HG02938 (cell line): ENCODE data around the gene PPIP5K2.
A peak's percentile ranks its signal among the peaks of the same experiment; 100 is the strongest.

ENCODE experiments used
- ATAC-seq: cut with Tn5 transposase; IDR thresholded peaks from one replicate; pipeline ENCODE4 v1.9.1; 2021; ENCODE audit warnings: mild to moderate bottlenecking, moderate library complexity; ENCODE audit not compliant: unreplicated experiment

The PPIP5K2 gene

DNA sequence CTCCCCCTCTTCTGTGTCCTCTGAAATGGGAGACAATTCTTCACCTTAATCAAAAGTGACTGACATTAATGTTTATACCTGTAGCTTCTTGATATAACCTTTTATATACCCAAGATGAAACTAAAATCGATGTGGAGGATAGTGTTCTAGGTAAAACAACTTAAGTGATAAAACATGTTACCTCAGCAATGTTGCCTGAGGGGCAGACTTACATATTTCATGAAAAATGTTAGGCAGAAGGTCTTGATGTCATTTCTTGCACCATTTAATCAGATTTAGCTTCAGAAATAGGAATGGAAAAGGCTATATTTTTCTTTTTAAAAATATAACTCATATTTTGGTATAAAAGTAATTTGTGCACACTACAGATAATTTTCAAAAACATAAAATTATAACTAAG lies 115.8 kb downstream of the PPIP5K2 start:
- ATAC-seq, result no peak

DNA sequence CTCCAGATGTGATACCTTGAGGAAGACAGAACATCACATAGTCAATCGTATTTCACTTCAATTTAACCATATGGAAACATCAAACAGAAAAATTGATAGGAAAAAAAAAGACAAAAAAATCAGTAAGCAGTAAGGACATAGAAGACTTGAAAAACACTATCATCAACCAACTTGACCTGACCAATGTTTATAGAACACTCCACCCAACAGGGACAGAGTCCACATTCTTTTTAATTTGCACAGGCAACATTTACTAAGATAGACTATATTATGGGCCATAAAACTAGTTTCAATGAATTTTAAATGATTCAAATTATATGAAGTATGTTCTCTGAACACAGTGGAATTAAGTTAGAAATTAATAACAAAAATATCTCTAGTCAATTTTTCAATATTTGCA lies 117.7 kb downstream of the PPIP5K2 start:
- no peak for ATAC-seq

DNA sequence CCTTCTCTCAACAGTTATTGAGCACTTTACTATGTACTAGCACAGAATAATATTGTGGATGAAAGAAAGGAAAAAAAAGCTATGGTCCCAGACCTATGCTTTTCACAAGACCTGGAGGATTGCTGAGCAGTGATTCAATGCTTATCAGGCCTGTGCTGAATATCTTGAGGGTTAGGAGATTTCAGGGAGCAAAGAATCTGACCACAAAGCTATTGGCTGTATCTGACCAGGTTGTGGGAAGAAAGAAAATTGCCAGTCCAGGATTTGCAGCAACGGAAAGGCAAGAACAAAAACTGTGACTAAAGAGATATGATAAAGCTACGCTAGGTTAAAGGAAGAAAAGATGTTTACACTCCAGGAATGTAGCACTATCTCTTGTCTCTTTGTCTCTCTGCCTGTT lies 123.6 kb downstream of the PPIP5K2 start:
- no peak for ATAC-seq

DNA sequence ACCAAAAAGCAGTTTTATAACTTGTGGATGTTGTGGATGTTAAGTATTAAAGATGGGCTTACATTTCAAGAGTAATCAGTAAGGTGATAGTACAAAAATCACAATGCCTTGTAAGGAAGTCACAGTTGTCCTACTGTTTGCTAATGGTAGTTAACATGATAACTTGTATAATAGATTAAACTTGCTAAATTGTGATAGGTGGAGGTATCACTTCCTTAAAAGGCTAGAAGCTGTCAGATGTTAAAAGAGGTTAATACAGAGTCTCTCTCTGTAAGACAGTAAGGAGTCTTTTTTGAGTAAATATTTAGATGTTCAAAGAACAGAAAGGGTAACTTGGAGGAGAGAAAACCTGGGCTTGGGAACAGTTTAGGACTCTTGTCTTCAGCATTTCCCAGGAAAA lies 124.3 kb downstream of the PPIP5K2 start:
- peak; percentile 70 for ATAC-seq

DNA sequence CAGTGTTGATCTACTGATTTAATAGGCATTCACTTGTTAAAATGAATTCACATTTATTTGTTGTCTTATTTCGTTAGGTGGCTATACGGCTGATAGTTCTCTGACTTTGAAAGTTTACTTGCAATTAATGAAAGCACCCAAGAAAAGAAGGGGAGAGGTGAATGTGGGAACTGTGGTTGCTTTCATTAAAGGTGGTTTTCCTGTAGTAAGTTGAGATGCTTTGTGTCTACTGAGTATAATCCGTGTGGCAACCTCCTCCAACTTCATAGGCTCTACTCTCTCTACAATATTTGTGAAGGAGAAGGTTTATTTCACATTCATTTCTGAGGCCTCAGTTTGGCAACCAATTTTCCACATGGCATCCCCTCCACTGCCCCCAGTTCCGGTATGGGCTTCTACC lies 125.7 kb downstream of the PPIP5K2 start:
- ATAC-seq, result no peak

DNA sequence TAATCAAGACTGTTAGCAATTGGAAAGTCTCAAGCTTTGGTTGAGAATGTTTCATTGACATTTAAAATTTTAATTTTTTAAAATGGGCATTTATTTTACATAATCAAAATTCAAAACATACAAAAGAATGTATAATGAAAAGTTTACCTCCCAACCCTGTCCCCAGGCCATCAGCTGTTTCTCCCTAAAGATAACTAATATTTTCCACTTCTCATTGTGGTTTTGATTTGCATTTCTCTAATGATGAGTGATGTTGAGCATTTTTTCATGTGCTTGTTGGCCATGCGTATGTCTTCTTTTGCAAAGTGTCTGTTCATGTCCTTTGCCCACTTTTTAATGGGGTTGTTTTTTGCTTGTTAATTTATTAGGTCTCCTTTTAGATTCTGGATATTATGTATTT lies 127.0 kb downstream of the PPIP5K2 start:
- ATAC-seq, result no peak

DNA sequence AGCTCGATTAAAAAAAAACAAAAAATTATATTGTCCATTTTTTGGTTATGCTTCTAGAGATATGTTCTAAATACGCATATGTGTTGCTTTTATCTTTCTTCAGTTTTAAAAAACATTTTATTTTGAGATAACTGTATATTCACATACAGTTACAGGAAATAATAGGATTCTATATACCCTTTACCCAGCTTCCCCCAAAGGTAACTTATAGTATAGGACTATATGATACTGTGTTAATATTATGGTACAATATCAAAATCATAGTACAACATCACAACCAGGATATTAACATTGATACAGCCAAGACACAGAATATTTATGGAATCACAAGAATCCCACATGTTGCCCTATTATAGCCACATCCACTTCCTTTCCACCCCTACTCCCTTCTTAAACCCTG lies 129.0 kb downstream of the PPIP5K2 start:
- no peak for ATAC-seq

DNA sequence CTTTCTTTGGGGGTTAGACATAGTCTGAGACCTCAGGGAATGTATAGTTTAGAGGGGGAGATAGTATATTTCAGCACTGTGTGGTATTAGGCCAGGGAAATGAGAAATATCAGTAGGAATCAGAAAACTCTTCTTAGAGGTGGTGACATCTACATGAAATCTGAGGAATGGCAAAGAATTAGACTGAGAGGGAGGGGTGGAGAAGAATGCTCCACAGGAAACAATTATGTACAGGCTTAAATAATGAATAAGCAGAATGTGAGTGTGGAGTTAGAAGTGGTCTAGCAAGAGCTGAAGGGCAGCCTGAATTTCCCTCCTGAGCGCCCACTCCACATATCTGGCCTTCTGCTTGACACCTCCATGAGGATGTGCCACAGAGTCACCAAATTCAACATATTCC lies 134.8 kb downstream of the PPIP5K2 start:
- ATAC-seq, result no peak

DNA sequence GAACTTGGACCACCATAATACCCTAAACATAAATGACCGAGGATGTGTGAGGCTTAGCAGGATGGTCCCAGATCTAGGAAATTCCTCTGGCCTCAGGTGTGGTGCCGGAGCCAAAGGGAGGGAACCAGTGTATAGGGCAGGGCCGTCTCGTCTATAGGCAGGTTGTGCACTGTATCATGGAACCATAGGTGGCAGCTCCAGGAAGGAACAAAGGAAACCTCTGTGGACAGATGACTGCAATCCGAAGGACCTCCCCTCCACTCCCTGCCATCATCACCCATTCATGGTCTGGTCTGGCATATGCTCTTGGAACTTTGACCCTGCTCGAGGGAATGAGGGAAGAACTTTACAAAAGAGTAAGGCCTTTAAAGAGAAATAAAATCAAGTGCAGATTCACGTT lies 135.6 kb downstream of the PPIP5K2 start:
- ATAC-seq, result no peak

DNA sequence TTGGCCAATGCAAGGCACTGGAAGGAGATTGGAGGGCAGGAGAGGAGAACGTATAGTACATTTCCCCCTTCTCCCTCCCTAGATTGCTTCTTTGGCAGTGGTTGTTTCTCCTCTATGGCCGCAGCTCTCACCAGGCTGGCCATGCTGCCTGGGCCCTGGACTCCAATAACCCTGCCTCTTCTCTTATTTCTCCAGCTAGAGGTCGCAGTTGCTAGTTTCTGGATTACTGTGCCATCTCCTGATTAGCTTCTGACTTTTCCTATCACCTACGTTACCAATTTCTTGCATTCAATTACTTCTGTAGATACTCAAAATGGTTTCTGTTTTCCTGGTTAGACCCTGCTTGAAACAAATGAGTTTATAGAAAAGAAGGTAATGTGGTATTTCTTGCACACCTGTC lies 136.1 kb downstream of the PPIP5K2 start:
- ATAC-seq, result no peak

DNA sequence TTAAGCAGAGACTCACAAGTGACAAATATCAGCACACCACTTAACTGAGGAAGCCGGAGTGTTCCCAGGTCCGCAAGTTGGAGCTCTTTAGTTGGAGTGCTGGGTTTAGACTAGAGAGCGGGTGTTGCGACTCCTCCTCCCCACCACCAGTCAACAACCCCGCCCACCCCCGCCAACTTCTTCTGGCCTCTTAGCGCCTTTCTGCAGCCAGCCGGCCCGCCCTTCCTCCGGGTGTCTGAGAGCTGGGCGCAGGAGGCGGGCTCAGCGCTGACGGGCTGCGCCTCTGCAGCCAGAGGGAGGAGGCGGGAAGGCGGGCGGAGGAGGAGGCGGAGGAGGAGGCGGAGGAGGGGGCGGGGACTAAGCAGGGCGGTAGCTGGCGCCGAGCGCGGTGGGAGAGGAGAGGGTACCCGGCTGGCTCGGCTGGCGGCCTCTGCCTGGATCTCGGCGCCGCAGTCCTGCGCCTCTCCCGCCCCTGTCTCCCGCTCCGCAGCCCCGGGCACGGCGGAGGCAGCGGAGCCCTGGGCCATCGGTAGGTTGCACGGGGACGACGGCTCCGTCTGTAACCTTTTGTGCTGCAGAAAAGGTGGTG lies 138.4 kb downstream of the PPIP5K2 start, which contains the start of gene MACIR:
Gene MACIR (plus strand): TSS at position 396 of the 589 bp plus-strand sequence. CDS start 17,157 bp downstream, outside the sequence.
- ATAC-seq, result peak; percentile 68

DNA sequence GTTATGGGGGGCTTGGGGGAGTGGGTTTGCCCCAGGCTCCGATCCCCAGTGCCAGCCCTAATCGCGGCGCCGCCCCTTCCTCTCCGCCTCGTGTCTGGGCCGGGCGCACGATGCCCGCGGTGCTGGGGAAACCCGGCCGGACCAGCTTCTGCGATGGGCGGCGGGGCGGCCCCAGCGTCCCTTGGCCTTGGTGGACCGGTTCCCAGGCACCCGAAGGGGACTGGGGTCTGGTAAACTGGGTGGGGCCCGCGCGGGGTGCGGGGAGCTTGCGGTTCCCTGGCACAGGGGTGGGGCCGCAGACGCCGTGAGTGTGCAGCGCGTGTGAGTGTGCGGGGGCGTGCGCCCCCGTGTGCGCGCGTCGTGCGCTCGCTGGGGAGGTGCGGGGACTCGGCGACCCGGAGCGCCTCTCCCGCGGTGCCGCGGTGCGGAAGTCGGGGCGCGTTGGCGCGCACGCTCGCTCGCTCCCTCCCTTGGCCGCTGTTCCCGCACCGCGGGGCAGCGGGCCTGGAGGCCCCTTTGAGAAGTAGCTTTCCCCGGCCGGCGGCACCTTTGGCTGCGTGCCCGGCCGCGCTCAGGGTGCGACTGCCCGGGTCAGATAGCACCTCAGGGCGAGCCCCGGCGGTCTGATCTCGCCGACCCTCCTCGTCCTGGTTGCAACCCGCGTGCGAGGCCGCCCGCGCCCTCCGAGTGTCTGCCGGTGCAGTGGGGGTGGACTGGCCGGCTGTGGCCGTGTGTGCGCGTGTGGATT lies 139.0 kb downstream of the PPIP5K2 start:
- ATAC-seq, result peak; percentile 36

DNA sequence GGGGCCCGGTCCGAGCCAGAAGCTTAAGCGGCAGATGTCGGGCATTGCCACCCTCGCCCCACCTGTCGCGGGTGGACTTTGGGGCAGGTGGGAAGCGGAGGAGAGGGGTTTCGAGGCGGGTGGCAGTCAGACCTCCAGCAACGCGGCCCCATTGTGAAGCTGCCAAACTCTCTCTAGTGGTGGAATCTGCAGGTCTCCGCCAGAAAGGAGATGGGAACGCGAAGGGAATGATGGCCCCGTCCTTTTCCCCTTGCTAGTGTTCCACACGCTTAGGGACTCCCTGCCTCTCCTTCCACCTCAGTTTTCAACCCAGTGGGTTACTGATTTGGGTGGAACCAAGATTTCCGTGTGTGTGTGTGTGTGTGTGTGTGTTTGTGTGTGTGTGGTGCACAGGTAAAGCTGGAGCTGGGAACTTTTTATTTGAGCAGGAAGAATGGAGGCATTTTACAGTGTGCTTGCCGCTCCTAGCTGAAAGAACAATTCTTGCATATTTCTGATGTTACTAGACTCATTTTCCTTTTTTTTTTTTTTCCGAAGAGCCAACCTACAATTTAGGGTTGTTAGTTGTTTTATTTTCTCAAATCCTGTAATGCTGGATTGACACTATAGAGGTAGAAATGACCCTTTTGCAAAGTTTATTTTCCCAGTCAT lies 139.7 kb downstream of the PPIP5K2 start:
- no peak for ATAC-seq

DNA sequence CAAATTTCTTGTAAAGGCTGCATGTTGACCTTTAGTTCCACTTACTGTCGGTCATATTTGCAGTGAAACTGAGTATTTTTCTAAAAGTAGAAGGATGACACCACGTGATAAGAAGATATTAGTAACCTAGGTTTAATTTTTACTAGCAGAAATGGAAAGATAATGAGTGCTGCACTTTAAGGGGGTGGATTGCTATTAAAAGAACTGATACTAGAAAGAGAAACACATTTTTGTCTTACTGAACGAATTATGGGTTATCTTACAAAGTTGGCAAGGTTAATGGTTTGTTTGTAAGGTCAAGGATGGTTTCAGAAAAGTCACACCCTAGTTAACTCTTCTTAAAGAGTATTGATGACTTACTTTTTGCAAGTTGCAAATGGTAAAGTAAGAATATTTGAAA lies 140.8 kb downstream of the PPIP5K2 start:
- ATAC-seq, result peak; percentile 44
